Breast epithelium (tissue), 4 donors: ENCODE results near the gene XPO1. TPM values are rescaled to one million over a fixed set of nuclear protein-coding genes. Genes with fewer than 3 reads are reported as not detected.

Experiments used
- DNase-seq, 2 donors: peaks; one replicate each; pipeline ENCODE4 v3.0.0-alpha.2; 2019; ENCODE audit warnings: low spot score in 2 of 2
- H3K27ac ChIP-seq, 2 donors: fragments of 200-600 bp; sonication (generic) in 1 of 2; one replicate each; pipeline ENCODE4 v1.5.1; 2016 to 2019; ENCODE audit warnings: mild to moderate bottlenecking in 1 of 2
- H3K27me3 ChIP-seq, 2 donors: fragments of 200-600 bp; sonication (generic) in 1 of 2; one replicate each; pipeline versions ENCODE4 v1.5.1 to v1.6.0; 2017 to 2019; ENCODE audit warnings: control low read depth in 1 of 2, mild to moderate bottlenecking in 1 of 2
- H3K36me3 ChIP-seq: fragments of 200-600 bp; one replicate; pipeline ENCODE4 v1.5.1; 2019
- H3K4me1 ChIP-seq, 2 donors: fragments of 200-600 bp; sonication (generic); one replicate each; pipeline ENCODE4 v1.5.1; 2016 to 2019; ENCODE audit warnings: control low read depth in 1 of 2
- H3K4me3 ChIP-seq, 3 donors: fragments of 200-600 bp; sonication (generic); 1 replicate in 2 of 3; 2 replicates in 1 of 3; pipeline ENCODE4 v1.5.1; 2016 to 2019; ENCODE audit warnings: mild to moderate bottlenecking in 3 of 3, moderate library complexity in 2 of 3
- H3K9me3 ChIP-seq, 2 donors: fragments of 200-600 bp; sonication (generic) in 1 of 2; one replicate each; pipeline ENCODE4 v1.5.1; 2016 to 2019; ENCODE audit warnings: control low read depth in 1 of 2
- CTCF ChIP-seq, 3 donors: fragments of 450-650 bp; IDR thresholded peaks; one replicate each; pipeline ENCODE4 v1.5.1; 2016 to 2017; ENCODE audit warnings: antibody characterized with exemption in 3 of 3, mild to moderate bottlenecking in 3 of 3, moderate library complexity in 3 of 3
- POLR2A ChIP-seq: fragments of 450-650 bp; IDR thresholded peaks from one replicate; pipeline ENCODE4 v1.6.1; 2016; ENCODE audit warnings: antibody characterized with exemption, mild to moderate bottlenecking, moderate library complexity
- POLR2AphosphoS5 ChIP-seq, 3 donors: sonication (generic); formaldehyde crosslinking; IDR thresholded peaks; one replicate each; pipeline ENCODE4 v1.6.1; 2017; ENCODE audit warnings: antibody characterized with exemption in 3 of 3
- intact Hi-C: fragments of 100-400 bp; cut with DNase I; formaldehyde crosslinking; loops from one replicate; pipeline ENCODE4 v1.15.1; 2023; ENCODE audit warnings: low total_unique reads
- total RNA-seq, 3 donors: library from RNA; depleted of rRNA; stranded (reverse); fragments of >200 nt; gene quantifications; one replicate each; pipeline ENCODE4 v1.1.0, GENCODE V29; 2016

XPO1 gene
- total RNA-seq, 3 donors from 2014 or later, result 76.0 to 137 (median 129) TPM

DNA sequence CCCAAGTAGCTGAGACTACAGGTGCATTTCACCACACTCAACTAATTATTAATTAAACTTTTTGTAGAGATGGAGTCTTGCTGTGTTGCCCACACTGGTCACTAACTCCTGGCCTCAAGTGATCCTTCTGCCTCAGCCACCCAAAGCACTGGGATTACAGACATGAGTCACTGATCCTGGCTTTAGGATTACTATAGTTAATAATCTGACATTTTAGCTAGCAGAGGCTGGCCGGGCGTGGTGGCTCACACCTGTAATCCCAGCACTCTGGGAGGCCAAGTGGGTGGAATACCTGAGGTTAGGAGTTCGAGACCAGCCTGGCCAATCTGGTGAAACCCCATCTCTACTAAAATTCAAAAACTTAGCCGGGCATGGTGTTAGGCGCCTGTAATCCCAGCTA is 106.8 kb downstream of the XPO1 start:
- Histone ChIP-seq H3K9me3 (no peaks in the 10 kb centered on the region), H3K27me3 (no peaks in the 10 kb centered on the region), H3K4me3 (no peak overlapping the region), H3K36me3 (no peaks in the 10 kb centered on the region), H3K27ac (no peak overlapping the region), H3K4me1 (no peaks in the 10 kb centered on the region)
- no peak for TF ChIP-seq POLR2AphosphoS5 (IDR thresholded peaks at IDR 0.05)
- TF ChIP-seq POLR2A, result no peak
- no peak for TF ChIP-seq CTCF (IDR thresholded peaks at IDR 0.05)
- intact Hi-C loops, result loop anchor here (10.0 kb wide), 1 partner anchor 53 kb away; no protein-coding TSS in a partner anchor
- no peak for DNase-seq

Other genes with a start within 250 kb of the XPO1 start
- gene USP34, start 67.3 kb downstream of the XPO1 start, total RNA-seq, result 100 to 1,000 TPM; 148 to 260 (median 189) TPM